GM13976 (cell line): ENCODE results near the gene FTH1.
A peak's percentile ranks its signal among the peaks of the same experiment; 100 is the strongest.
"Not testable (repeated sequence)": the region's sequence is repeated elsewhere in the genome, so short reads cannot be mapped to it uniquely, and the experiment has no call there.

ENCODE experiments used
- DNase-seq: peaks from one replicate; pipeline ENCODE4 v3.0.0; 2012; ENCODE audit warnings: low spot score
- in situ Hi-C: fragments of 300-500 bp; cut with MboI; formaldehyde crosslinking; loops from one replicate; pipeline ENCODE4 v1.12.0; 2022; ENCODE audit warnings: low sequenced_read_pairs, mixed read lengths, inconsistent platforms; ENCODE audit not compliant: unreplicated experiment
- TF ChIP-seq, protein P1 (sequence below): IDR thresholded peaks from 2 replicates; pipeline ENCODE4 v1.5.1; 2012; ENCODE audit warnings: borderline replicate concordance, mild to moderate bottlenecking; ENCODE audit not compliant: insufficient read depth; ENCODE audit errors: extremely low read depth, missing control alignments, control extremely low read depth

The FTH1 gene

GRCh38 chr11:61954106-61954850 is 13.2 kb downstream of the FTH1 start:
- TF ChIP-seq, protein P1, sequence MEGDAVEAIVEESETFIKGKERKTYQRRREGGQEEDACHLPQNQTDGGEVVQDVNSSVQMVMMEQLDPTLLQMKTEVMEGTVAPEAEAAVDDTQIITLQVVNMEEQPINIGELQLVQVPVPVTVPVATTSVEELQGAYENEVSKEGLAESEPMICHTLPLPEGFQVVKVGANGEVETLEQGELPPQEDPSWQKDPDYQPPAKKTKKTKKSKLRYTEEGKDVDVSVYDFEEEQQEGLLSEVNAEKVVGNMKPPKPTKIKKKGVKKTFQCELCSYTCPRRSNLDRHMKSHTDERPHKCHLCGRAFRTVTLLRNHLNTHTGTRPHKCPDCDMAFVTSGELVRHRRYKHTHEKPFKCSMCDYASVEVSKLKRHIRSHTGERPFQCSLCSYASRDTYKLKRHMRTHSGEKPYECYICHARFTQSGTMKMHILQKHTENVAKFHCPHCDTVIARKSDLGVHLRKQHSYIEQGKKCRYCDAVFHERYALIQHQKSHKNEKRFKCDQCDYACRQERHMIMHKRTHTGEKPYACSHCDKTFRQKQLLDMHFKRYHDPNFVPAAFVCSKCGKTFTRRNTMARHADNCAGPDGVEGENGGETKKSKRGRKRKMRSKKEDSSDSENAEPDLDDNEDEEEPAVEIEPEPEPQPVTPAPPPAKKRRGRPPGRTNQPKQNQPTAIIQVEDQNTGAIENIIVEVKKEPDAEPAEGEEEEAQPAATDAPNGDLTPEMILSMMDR, result no peak
- in situ Hi-C loops, result no loop called here
- DNase-seq, result no peak

GRCh38 chr11:61953632-61954031 is 13.8 kb downstream of the FTH1 start:
- in situ Hi-C loops, DNase-seq: not testable (repeated sequence)

- no peak for DNase-seq
- in situ Hi-C loops, result no loop called here
- TF ChIP-seq, protein P1, result no peak
Measured at GRCh38 chr11:61952882-61953281, 14.6 kb downstream of the FTH1 start.

DNA sequence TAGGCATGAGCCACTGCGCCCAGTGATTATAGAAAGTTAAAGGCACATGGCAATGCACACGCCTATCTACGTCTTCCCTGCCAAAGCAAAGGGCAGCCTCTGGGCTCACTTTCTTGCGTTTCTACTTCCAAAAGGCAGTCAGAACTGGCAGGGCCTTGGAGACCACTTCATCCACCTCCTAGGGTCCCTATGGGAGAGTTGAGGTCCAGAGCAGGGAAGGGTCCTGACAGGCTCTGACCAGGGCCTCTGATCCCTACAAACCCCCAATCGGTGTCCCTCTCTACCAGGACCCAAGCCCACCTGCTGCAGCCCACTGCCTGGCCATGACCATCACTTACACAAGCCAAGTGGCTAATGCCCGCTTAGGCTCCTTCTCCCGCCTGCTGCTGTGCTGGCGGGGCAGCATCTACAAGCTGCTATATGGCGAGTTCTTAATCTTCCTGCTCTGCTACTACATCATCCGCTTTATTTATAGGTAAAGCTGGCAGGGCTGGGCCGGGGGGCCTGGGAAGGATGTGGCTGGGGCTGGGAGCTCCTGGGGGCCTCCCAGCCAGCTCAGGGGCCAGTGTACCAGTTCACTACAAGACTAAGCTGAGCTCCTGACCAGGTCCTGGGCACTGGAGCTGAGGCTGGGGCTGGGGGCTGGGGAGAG is 15.8 kb downstream of the FTH1 start:
- DNase-seq, result no peak
- in situ Hi-C loops, result no loop called here
- TF ChIP-seq, protein P1, result no peak

DNA sequence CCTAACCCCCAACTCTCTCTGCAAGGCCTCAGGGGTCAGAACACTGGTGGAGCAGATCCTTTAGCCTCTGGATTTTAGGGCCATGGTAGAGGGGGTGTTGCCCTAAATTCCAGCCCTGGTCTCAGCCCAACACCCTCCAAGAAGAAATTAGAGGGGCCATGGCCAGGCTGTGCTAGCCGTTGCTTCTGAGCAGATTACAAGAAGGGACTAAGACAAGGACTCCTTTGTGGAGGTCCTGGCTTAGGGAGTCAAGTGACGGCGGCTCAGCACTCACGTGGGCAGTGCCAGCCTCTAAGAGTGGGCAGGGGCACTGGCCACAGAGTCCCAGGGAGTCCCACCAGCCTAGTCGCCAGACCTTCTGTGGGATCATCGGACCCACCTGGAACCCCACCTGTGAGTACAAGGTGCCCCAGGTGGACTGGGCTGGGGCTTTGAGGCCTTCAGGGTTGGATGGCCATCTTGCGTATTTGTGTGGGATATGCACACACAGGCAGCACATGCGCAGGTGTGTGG is 17.3 kb downstream of the FTH1 start, which contains the start of gene BEST1:
TSS of gene BEST1 (plus strand) at position 317 of the 513 bp plus-strand sequence. CDS start 1,456 bp downstream, outside the sequence.
- in situ Hi-C loops, result no loop called here
- no peak for DNase-seq
- TF ChIP-seq, protein P1, result no peak

DNA sequence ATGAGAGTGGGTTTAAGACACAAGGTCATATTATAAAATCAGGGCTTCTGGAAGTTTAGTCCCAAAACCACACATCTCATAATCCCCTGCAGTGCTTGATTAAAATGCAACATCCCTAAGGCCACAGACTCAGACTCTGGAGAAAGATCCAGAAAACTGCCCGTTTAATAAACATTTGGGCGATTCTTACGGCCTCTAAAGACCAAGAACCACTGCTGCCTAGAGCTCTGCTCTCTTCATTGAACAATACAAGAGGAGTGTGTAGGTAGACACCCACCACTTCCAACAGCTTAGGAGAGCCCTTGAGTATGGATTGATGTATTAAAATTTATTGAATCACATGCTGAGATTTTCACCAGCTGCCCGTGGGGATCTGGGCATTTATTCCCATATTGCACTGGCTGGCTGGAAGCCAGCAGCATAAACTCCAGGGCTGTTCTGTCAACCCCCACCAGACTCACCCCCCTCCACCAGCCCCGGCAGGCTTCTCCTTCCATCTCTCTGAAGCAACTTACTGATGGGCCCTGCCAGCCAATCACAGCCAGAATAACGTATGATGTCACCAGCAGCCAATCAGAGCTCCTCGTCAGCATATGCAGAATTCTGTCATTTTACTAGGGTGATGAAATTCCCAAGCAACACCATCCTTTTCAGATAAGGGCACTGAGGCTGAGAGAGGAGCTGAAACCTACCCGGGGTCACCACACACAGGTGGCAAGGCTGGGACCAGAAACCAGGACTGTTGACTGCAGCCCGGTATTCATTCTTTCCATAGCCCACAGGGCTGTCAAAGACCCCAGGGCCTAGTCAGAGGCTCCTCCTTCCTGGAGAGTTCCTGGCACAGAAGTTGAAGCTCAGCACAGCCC is 18.0 kb downstream of the FTH1 start:
- TF ChIP-seq, protein P1, result no peak
- in situ Hi-C loops, result no loop called here
- peak; percentile 47 for DNase-seq

DNA sequence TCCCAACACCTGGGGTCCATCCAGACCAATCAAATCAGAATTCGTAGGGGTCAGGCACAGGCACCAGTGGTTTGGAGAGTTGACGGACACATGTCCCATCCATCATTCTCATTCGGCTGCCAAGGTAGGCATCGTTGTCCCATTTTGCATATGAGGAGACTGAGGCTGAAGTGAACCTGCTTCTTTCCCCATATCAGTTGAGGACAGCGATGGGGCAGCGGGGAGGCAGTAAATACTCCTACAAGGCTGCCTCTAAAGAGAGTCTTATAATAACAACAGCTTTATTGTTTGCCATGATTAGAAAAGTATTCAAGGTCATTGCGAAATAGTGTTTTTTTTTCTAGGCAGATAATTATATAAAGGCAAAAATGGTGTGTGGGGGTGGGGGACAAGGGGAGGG is 18.9 kb downstream of the FTH1 start:
- in situ Hi-C loops, result no loop called here
- DNase-seq, result no peak
- TF ChIP-seq, protein P1, result no peak
